NCI-H446 (cell line): ENCODE results near the gene MCRIP2.

ENCODE experiments used
- DNase-seq, 2 experiments: peaks; one replicate each; lab custom pipeline; 2025; lab: John Stamatoyannopoulos, UW

Gene MCRIP2

DNA sequence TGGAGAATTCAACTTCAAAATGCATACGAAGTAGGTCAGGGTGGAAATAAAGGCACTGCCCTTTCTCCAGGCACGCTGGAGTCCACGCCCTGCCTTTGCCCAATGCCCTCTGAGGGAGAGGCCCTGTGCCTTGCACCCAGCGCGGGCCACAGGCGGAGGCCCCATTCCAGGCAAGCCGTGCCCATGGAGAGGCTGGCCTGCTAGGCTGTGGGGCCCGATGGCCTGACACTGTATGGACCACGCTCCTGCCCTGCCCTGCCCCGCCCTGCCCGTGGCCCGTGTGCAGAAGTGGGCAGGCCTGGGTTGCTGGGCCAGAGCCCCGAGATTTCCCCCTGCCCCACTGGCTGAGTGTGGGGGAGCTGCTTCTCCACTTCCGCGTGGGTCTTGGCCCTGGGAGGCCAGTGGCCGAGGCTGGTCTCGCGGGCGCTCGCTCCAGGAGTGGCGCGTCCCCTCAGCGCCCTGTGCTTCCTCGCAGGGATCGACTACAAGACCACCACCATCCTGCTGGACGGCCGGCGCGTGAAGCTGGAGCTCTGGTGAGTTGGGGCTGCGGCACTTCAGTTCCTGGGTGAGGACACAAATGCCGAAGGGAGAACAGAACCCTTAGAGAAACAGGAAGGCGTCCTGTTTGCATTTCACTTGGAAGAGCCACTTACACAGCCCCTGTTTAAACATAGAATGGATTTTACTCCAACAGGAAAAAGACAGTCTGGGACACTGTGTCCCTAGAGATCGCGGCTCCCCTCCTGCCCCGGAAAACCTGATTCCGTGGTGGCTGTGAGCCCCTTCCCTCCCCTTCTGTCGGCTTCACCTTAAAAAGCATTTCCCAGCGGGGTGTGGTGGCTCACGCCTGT lies 24.7 kb upstream of the MCRIP2 start:
- no peak for DNase-seq

DNA sequence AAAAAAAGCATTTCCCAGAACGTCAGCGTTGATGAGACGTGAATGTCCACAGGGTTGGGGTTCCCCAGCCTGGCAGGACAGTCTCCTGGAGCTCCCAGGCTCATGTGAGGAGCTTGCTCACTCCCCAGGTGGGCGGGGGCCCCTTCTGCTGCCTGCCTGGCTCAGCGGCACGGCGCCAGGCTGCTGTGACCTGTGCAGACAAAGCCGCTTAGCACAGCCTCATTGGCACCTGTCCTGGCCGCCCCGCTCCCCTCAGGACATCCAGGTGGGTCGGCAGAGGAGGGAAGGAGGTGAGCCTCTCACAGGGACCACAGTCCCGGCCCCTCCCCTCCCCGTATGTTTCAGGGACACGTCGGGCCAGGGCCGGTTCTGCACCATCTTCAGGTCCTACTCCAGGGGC lies 23.8 kb upstream of the MCRIP2 start:
- DNase-seq: no peak

DNA sequence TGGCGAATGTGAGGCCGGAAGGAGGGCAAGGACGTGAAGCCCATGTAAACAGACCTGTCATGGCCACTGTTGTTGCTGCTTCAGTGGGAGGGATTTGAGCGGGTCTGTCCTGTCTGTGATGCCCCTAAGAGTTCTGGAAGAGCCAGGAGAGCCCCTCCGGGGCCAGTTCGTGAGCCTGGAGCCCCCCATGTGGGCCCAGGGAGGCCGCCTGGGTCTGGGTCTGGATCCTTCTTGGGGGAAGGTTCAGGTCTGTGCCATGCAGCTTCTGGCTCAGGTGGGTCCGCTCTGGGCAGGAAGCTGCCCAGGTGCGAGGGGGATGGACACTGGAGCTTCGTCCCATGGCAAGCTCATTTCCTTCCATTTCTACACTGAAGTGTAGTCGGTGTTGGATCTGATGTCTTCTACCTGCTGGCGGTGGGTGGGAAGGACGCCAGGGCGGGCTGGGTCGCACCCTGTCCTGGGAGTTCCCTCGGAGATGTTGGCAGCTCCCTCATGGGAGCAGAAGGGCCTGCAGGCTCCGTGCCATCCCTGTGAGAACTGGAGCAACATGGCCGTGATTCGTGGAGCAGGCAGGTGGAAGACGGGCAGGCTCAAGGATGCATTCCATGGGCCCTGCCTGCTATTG lies 22.0 kb upstream of the MCRIP2 start:
- DNase-seq: no peak

DNA sequence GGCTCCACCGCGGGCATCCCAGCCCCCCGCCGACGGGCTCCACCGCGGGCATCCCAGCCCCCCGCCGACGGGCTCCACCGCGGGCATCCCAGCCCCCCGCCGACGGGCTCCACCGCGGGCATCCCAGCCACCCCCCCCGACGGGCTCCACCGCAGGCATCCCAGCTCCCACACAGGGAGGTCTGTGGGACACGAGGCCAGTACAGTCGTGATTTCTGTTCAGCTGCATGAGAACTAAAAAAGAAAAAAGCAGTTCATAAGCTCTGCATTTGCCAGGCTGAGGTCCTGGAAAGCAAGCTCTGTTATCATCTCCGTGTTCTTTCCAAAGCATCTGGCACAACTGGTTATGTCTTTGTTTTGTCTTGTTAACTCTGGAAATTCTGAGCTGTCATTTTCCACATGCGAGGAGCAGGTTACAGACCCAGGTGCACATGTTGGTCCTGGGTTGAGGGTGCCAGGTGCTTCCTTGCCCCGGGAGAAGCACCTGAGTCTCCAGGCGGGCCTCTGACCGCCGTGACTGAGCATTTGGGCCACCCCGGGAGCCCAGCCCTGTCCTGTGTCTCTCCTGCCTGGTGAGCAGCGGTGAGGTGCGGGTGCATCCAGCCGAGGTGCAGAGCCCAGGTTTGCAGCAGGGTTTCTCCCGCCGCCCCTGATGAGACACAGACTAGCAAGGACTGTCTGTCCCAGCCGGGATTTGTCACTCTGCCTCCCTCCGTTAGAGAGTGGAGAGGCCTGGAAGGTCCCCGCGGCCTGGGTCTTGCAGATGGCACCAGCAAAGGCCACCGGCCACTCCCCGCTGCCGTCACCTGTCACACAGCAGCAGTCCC lies 20.7 kb upstream of the MCRIP2 start:
- DNase-seq: no peak

DNA sequence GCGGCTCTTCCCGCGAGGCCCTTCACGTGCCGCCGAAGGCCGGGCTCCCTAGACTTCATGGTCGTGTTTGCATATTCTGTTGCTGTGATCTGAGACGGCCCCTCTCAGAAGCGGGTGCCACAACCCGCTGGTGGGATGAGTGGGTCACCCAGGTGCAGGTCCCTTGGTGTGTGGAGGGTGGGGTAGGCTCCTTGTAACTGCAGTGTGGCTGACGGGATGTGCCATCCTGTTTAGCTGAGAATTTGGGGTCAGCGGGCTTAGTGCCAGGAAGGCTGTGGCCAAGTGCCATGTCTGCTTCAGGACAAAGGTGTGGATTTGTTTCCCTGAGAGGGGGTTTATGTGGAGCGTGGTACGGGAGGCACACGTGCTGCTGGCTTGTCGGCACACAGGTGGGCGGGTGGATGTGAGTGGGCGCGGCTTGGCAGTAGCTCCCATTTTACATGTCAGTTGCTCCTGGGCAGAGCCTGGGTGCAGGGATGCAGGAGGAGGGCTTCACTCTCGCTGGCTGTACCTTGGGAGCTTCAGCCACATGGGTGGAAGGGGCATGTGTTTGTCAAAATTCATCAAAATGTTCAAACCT lies 20.0 kb upstream of the MCRIP2 start:
- DNase-seq: no peak

DNA sequence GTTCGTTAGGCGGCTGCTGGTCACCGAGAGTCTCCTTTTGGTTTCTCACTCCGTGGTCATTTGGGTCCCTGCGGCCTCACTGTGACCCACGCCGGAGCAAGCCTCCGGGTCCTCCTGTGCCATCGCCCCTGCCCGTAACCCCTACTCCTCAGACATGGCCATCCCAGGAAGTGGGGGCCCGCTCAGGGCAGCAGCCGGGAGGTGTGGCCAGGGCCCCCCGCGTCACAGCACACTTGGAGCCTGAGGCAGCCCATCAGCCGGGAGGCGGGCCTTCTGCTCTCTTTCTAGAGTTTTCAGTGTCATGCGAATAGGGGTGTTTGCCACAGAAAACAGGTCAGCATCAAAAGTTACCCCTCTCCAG lies 18.7 kb upstream of the MCRIP2 start:
- DNase-seq: no peak

DNA sequence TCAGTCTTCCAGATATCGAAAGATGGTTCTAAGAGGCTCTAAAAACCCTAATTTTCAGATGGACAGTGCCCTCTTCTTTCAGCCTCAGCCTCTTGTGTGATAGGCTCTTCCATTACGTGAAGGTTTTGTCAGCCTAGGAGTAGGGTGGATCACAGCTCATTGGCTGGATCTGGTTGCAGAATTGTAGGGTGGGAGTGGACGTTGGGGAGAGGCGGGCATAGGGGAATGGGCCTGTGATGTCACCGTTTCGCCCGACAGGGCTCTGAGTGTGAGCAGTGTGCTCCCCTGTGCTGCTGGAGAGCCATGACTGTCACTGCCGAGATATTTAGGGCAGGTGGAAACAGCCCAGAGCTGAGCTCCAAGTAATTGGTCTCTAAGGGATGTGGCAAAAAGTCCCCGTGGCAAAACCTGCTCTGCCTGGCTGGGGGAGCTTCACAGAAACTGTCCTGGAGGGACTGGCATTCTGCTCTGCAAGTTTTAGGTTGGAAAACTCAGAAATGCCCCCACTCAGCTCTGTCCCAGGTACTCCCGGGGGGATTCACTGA lies 17.0 kb upstream of the MCRIP2 start:
- DNase-seq: no peak

DNA sequence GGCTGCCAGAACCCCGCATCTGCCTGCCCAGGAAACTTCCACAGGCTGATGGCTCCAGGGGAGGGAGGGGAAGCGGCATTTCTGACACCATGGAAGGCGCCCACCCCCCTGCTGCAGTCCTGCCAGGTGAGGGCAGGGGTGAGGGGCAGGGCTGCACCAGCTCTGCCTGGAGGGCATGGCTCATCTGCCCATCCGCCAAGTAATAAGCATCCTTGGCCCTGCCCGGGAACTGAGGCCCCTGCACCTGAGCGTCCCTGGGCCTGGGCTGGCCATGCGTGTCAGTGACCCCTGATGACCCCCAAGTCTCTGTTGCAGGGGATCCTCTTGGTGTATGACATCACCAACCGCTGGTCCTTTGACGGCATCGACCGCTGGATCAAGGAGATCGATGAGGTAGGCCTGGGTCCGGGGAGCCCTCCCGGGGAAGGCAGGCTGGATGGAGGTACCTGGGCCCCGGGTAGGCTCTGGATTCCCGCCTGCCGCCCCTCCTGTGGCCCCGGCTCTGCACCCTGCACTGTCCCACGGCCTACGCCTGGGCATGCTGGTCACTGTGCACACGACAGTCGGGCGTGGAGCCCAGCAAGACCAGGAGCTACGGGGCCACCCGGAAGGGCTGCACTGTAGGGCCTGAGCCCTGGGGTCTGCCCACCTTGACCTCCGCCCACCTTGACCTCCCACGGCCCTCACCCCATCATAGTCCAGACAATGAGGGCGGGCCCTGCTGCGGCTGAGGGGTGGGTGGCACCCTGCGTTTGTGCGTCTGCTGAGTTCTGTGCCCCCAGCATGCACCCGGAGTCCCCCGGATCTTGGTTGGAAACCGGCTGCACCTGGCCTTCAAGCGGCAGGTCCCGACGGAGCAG lies 16.3 kb upstream of the MCRIP2 start:
- no peak for DNase-seq

DNA sequence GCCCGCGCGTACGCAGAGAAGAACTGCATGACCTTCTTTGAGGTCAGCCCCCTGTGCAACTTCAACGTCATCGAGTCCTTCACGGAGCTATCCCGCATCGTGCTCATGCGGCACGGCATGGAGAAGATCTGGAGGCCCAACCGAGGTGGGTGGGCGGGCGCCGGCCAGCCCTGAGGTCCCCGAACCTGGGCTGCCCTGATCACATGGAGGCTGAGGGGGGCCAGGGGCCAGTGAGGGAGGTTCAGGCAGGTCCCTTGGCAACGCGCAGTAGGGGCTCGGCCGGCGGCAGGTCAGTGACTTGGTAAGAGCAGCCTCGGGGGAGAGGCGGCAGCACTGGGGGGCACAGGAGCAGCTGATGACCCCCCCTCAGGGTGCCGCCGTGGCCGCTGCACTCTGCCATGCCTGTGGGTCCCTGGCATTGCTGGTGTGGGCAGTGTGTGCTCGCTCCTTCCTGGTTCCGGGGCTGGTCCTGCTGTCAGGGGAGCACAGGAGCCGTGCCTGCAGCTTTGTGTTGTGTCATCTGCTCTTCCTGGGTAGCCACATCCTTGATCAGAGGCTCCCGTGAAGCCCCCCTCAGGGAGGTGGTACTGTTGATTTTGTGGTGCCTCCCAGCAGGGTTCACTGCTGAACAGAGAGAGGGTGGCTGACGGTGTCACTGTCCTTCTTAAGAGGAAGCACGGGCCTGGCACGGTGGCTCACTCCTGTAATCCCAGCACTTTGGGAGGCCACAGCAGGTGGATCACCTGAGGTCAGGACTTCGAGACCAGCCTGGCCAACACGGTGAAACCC lies 15.5 kb upstream of the MCRIP2 start:
- no peak for DNase-seq

DNA sequence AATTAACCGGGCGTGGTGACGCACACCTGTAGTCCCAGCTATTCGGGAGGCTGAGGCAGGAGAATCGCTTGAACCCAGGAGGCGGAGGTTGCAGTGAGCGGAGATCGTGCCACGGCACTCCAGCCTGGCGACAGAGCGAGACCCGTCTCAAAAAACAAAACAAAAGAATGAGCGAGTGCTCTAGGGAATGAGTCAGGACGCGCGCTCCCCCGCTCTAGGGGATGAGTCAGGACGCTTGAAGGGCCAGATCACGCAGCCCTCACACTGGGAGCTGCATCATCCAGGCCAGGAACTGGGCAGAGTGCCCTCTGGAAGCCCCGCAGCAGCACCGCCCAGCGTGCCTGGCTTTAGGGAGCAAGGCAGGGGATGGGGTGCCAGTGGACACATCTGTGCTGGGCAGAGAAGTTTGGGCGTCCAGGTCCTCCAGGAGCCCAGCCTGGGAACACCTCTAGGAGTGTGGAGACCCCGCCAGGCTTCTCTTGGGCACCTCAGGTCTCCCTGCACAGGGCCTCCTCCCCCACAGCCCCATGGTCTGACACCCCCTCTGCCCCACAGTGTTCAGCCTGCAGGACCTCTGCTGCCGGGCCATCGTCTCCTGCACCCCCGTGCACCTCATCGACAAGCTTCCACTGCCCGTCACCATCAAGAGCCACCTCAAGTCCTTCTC lies 14.7 kb upstream of the MCRIP2 start:
- peak in 1 of 2 experiments; percentile 26 for DNase-seq

DNA sequence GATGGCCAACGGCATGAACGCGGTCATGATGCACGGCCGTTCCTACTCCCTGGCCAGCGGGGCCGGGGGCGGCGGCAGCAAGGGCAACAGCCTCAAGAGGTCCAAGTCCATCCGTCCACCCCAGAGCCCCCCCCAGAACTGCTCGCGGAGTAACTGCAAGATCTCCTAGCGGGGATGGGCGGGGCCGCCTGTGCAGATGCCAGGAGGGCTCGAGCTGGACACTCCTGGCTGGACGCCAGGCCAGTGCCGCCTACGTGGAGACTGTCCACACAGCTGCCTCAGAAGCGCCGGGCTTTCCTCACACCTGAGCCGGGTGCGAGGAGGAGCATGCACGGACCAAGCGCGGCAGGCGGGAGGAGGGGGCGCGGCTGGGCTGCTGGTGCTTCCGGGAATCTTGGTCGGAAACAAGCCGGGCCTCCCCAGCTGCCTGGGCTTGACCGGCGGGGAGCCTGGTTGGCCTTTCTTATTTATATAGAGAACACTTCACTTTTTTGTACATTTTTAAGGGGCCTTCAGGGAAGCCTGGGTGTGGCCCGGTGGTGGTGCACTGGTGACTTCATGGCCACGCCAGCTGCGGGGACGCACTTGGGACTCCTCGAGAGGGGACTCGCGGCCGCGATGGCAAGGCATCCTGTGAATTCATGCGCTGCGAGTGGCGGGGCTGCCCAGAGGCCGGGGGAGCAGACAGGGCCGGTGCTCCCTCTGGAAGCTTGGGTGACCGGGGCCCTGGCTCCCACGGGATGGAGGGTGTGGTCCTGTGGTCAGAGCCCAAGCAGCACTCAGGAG lies 14.0 kb upstream of the MCRIP2 start:
- no peak for DNase-seq

DNA sequence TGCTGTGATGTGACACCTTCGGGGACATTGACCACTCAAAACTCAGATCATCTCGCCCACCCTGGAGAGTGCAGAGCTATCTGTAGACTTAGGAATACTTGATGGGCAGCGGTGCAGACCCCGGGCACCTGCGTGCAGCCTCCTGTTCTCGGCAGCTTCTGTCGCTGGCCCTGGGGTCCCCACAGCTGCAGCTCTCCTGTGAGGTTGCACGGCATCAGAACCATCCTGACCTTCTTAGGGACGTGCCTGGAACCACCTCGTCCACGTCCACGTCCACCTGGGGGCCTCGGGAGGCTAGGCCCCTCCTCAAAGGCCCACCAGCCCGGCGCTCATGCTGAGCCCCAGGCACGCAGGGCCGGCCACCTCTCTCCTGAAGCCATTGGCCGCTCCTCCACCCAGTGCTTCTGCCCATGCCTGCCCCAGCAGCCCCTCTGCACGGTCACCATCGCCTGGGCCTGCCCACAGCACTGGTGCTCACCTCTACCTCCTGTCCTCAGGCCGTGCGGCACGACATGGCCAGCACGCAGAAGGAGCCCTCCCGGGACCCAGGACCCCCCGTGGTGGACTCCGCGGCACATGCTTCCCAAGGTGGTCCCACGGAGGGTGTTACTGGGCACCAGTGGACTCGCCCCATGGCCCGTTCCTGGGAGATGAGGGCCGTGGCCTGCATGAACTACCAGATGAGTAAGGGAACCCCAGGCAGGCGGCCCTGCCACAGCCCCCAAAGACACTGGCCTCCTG lies 13.1 kb upstream of the MCRIP2 start:
- DNase-seq: no peak

DNA sequence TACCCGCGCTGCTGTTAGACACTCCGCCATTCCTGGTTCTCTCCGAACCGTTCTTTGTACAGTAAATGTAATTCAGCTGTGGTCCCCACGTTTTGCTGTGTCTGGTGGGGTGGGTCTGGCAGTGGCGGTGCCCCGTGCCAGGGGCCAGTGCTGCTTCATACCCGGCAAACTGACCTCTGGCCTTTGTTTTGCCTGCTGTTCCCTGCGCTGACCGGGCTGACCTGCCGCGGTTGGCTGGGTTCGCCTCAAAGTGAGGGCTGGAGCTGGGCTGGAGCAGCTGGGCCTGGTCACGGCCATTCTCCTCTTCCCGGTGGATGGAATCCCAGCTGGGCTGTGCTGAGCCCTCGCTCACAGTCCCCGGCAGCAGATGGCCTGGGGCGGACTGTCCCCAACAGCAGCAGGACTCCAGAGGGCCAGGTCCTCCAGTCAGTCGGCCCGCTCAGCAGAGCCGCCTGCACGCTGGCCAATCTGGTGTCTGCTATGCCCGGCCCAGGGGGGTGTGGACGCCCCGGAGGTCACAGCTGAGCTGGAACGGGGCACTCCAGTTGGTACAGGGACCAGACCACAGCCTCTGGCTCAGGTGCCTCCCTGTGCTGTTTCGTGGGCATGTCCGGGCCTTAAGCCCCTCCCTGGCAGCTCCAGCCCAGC lies 12.3 kb upstream of the MCRIP2 start:
- DNase-seq: no peak

DNA sequence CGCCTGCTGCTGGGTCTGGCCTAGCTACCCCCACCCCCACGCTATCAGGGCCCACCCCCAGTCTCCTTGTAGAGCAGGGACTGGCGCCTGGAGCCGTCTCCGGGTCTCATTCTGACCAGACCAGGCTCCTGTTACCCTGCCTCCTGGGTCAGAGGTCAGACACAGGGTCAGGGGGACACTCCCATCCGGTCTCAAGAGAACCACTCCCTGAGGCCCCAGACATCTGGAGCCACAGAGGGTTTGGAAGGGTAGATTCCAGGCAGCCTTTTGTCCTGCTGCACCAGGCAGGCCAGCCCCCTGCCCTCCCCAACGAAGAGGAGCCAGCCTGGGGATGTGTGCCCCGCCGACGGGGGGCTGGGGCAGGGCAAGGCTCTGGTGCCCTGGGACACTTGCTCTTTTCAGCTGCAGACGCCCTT lies 11.8 kb upstream of the MCRIP2 start:
- DNase-seq: no peak

DNA sequence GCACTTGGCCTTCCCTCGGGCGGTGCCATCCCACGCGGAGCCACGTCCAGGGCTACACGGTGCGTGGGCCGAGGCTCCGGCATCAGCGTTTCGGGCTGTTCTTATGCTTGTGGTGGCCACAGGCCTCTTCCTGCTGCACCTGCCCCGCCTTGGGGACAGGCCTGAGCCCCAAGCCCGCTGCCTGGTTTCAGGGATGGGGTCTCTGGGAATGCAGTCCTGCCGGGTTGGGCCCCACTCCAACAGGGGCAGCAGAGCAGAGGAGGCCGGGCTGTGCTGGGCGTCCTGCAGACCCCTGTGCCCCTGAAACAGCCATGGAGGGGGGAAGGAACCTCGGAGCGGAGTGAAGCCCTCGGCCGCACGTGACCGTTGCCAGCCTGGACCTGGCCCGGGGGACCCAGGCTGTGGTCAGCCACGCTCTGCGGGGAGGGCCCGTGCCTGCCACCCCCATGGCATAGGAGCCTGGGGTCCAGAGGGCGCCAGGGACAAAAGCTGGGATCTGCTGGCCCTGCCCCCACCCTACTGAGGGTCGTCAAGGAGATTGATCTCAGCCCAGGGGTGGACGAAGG lies 11.3 kb upstream of the MCRIP2 start:
- no peak for DNase-seq

DNA sequence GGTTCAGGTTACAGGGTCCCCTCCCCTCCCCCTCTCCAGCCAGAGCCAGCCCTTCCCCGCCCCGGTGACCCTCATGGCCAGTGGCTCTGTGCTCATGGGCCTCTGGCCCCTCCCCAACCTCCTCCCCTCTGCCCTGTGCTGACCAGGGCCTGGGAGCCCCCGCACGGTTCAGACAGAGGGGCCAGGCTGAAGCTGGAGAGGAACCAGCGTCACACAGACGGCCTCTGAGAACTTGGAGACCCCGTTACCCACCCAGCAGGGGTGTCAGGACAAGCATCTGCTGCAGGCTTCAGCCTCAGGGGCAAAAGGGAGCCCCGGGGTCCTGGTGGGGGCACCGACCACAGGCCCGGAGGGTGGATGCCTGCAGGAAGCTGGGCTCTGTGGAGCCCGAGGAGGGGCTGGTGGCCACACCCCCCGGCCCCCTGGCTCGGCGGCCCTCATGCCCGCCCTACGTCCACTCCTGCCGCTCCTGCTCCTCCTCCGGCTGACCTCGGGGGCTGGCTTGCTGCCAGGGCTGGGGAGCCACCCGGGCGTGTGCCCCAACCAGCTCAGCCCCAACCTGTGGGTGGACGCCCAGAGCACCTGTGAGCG lies 10.7 kb upstream of the MCRIP2 start, which contains the start of gene WFIKKN1:
Gene WFIKKN1, plus strand, starts transcription at position 171 of the 591 bp plus-strand sequence. Its CDS starts 269 bp downstream, at position 440.
- DNase-seq: no peak

DNA sequence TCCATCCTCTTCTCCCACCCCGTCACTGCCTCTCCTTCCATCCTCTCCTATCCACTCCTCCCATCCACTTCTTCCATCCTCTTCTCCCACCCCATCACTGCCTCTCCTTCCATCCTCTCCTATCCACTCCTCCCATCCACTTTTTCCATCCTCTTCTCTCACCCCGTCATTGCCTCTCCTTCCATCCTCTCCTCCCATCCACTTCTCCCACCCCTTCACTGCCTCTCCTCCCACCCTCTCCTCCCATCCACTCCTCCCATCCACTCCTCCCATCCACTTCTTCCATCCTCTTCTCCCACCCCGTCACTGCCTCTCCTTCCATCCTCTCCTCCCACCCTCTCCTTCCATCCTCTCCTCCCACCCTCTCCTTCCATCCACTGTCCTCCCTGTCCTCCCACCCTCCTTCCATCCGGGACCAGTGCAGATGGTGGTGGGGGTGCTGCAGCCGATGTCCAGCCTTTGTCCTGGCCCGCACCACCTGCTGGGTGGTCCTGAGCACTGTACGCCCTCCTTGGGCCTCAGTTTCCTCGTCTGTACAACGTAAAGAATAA lies 9.7 kb upstream of the MCRIP2 start:
- no peak for DNase-seq
